Activated naive CD8-positive, alpha-beta T cell (primary cell): ENCODE measurements around the gene DPF3.

Experiments used
- H3K27ac Mint-ChIP-seq: one replicate; pipeline ENCODE4 v1.8.0; 2021; ENCODE audit warnings: mixed read lengths
- H3K27me3 Mint-ChIP-seq: one replicate; pipeline ENCODE4 v1.8.0; 2021; ENCODE audit warnings: mixed read lengths
- H3K36me3 Mint-ChIP-seq: one replicate; pipeline ENCODE4 v1.8.0; 2021; ENCODE audit warnings: mixed read lengths
- H3K4me1 Mint-ChIP-seq: one replicate; pipeline ENCODE4 v1.8.0; 2021; ENCODE audit warnings: low read depth, mixed read lengths
- H3K4me3 Mint-ChIP-seq: one replicate; pipeline ENCODE4 v1.8.0; 2021; ENCODE audit warnings: mild to moderate bottlenecking, mixed read lengths
- H3K9me3 Mint-ChIP-seq: one replicate; pipeline ENCODE4 v1.8.0; 2021; ENCODE audit warnings: low read depth, mixed read lengths

DPF3 gene

GRCh38 chr14:72774894-72775620 lies 118.8 kb downstream of the DPF3 start:
- H3K4me1 Mint-ChIP-seq = peaks cover 5% of the 10 kb centered on the region
- peaks cover 3% of the 10 kb centered on the region for H3K27me3 Mint-ChIP-seq
- no peaks in the 10 kb centered on the region for H3K9me3 Mint-ChIP-seq
- no peak overlapping the region for H3K27ac Mint-ChIP-seq
- H3K36me3 Mint-ChIP-seq = no peaks in the 10 kb centered on the region
- no peak overlapping the region for H3K4me3 Mint-ChIP-seq

- Mint-ChIP-seq H3K27me3 (peaks cover 3% of the 10 kb centered on the region), H3K27ac (no peak overlapping the region), H3K4me1 (peaks cover 5% of the 10 kb centered on the region), H3K9me3 (no peaks in the 10 kb centered on the region), H3K36me3 (no peaks in the 10 kb centered on the region), H3K4me3 (no peak overlapping the region)
Observed at GRCh38 chr14:72774141-72774540, 119.8 kb downstream of the DPF3 start.

- Mint-ChIP-seq H3K36me3 (peaks cover 5% of the 10 kb centered on the region), H3K27me3 (peaks cover 3% of the 10 kb centered on the region), H3K9me3 (no peaks in the 10 kb centered on the region), H3K27ac (no peak overlapping the region), H3K4me1 (no peaks in the 10 kb centered on the region), H3K4me3 (no peak overlapping the region)
Observed at GRCh38 chr14:72771561-72771960, 122.3 kb downstream of the DPF3 start.

- Mint-ChIP-seq H3K9me3 (no peaks in the 10 kb centered on the region), H3K36me3 (peaks cover 15% of the 10 kb centered on the region), H3K4me3 (no peak overlapping the region), H3K27me3 (no peaks in the 10 kb centered on the region), H3K27ac (no peak overlapping the region), H3K4me1 (no peaks in the 10 kb centered on the region)
Observed at GRCh38 chr14:72766296-72766695, 127.6 kb downstream of the DPF3 start.

GRCh38 chr14:72763892-72764291 lies 130.0 kb downstream of the DPF3 start:
- Mint-ChIP-seq H3K36me3 (peaks cover 15% of the 10 kb centered on the region), H3K27ac (no peak overlapping the region), H3K9me3 (peaks cover 11% of the 10 kb centered on the region), H3K4me1 (no peaks in the 10 kb centered on the region), H3K4me3 (no peak overlapping the region), H3K27me3 (no peaks in the 10 kb centered on the region)

- no peak overlapping the region for H3K4me3 Mint-ChIP-seq
- H3K36me3 Mint-ChIP-seq = peaks cover 3% of the 10 kb centered on the region
- H3K27me3 Mint-ChIP-seq = no peaks in the 10 kb centered on the region
- no peaks in the 10 kb centered on the region for H3K4me1 Mint-ChIP-seq
- H3K27ac Mint-ChIP-seq = no peak overlapping the region
- H3K9me3 Mint-ChIP-seq = peaks cover 25% of the 10 kb centered on the region
Observed at GRCh38 chr14:72759670-72760069, 134.2 kb downstream of the DPF3 start.

- H3K9me3 Mint-ChIP-seq = peaks cover 25% of the 10 kb centered on the region
- H3K27me3 Mint-ChIP-seq = no peaks in the 10 kb centered on the region
- no peak overlapping the region for H3K27ac Mint-ChIP-seq
- H3K4me1 Mint-ChIP-seq = no peaks in the 10 kb centered on the region
- H3K36me3 Mint-ChIP-seq = peaks cover 3% of the 10 kb centered on the region
- no peak overlapping the region for H3K4me3 Mint-ChIP-seq
Observed at GRCh38 chr14:72758993-72759392, 134.9 kb downstream of the DPF3 start.

- Mint-ChIP-seq H3K9me3 (peaks cover 25% of the 10 kb centered on the region), H3K27ac (no peak overlapping the region), H3K36me3 (peaks cover 3% of the 10 kb centered on the region), H3K27me3 (no peaks in the 10 kb centered on the region), H3K4me1 (no peaks in the 10 kb centered on the region), H3K4me3 (no peak overlapping the region)
Observed at GRCh38 chr14:72758420-72758819, 135.5 kb downstream of the DPF3 start.

- Mint-ChIP-seq H3K9me3 (peaks cover 25% of the 10 kb centered on the region), H3K4me3 (no peak overlapping the region), H3K27me3 (no peaks in the 10 kb centered on the region), H3K36me3 (no peaks in the 10 kb centered on the region), H3K27ac (no peak overlapping the region), H3K4me1 (no peaks in the 10 kb centered on the region)
Observed at GRCh38 chr14:72756967-72757366, 136.9 kb downstream of the DPF3 start.

GRCh38 chr14:72755766-72756165 lies 138.1 kb downstream of the DPF3 start:
- no peak overlapping the region for H3K27ac Mint-ChIP-seq
- no peaks in the 10 kb centered on the region for H3K4me1 Mint-ChIP-seq
- H3K27me3 Mint-ChIP-seq = no peaks in the 10 kb centered on the region
- peaks cover 2% of the 10 kb centered on the region for H3K36me3 Mint-ChIP-seq
- no peak overlapping the region for H3K4me3 Mint-ChIP-seq
- H3K9me3 Mint-ChIP-seq = peaks cover 25% of the 10 kb centered on the region

- no peaks in the 10 kb centered on the region for H3K4me1 Mint-ChIP-seq
Observed at GRCh38 chr14:72754949-72755348, 139.0 kb downstream of the DPF3 start.

GRCh38 chr14:72753879-72754400 lies 140.0 kb downstream of the DPF3 start:
- Mint-ChIP-seq H3K9me3 (peaks cover 14% of the 10 kb centered on the region), H3K4me1 (no peaks in the 10 kb centered on the region), H3K36me3 (peaks cover 4% of the 10 kb centered on the region), H3K27me3 (no peaks in the 10 kb centered on the region), H3K27ac (no peak overlapping the region), H3K4me3 (no peak overlapping the region)

More at GRCh38 chr14:72754949-72755348, 139.0 kb downstream of the DPF3 start:
- Mint-ChIP-seq H3K27ac (no peak overlapping the region), H3K36me3 (peaks cover 2% of the 10 kb centered on the region), H3K9me3 (peaks cover 25% of the 10 kb centered on the region), H3K27me3 (no peaks in the 10 kb centered on the region), H3K4me3 (no peak overlapping the region)

- peaks cover 5% of the 10 kb centered on the region for H3K36me3 Mint-ChIP-seq
- H3K27ac Mint-ChIP-seq = no peak overlapping the region
- H3K27me3 Mint-ChIP-seq = no peaks in the 10 kb centered on the region
- H3K4me1 Mint-ChIP-seq = no peaks in the 10 kb centered on the region
- peaks cover 8% of the 10 kb centered on the region for H3K9me3 Mint-ChIP-seq
- no peak overlapping the region for H3K4me3 Mint-ChIP-seq
Observed at GRCh38 chr14:72753044-72753710, 140.7 kb downstream of the DPF3 start.

GRCh38 chr14:72752034-72752412 lies 141.9 kb downstream of the DPF3 start:
- Mint-ChIP-seq H3K4me1 (no peaks in the 10 kb centered on the region), H3K4me3 (no peak overlapping the region), H3K36me3 (peaks cover 10% of the 10 kb centered on the region), H3K27ac (no peak overlapping the region), H3K9me3 (peaks cover 7% of the 10 kb centered on the region), H3K27me3 (no peaks in the 10 kb centered on the region)

- H3K27me3 Mint-ChIP-seq = no peaks in the 10 kb centered on the region
- H3K27ac Mint-ChIP-seq = no peak overlapping the region
- no peaks in the 10 kb centered on the region for H3K4me1 Mint-ChIP-seq
- H3K9me3 Mint-ChIP-seq = peaks cover 7% of the 10 kb centered on the region
- peaks cover 10% of the 10 kb centered on the region for H3K36me3 Mint-ChIP-seq
- H3K4me3 Mint-ChIP-seq = no peak overlapping the region
Observed at GRCh38 chr14:72751276-72752033, 142.4 kb downstream of the DPF3 start.
